CD4-positive, alpha-beta T cell treated with Interferon gamma for 1 hour (primary cell): ENCODE data around the gene ELOA2.
"Not testable (repeated sequence)": the region's sequence is repeated elsewhere in the genome, so short reads cannot be mapped to it uniquely, and the experiment has no call there.

Experiments used
- DNase-seq: peaks from one replicate; pipeline ENCODE4 v3.0.0-alpha.2; 2020

Gene ELOA2

GRCh38 chr18:47020757-47021156 lies 14.7 kb downstream of the ELOA2 start:
- not testable (repeated sequence) for DNase-seq

DNA sequence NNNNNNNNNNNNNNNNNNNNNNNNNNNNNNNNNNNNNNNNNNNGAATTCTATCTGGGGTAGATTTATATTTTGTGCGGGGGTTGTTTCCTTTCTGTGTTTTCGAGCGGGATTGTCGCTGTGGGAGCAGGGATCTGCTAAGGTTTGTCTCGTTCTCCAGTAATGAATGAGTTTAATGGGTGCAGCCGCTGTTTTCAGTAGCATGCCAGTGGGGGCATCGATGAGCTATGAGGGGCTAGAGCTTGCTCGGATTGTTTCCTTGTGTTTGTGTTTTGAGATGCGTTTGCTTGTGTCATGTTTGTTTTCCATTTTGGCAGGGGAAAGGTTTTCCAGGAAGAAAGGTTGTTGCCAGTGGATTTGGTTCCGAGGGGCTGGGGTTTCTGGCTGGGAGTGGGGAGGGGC lies 15.6 kb downstream of the ELOA2 start:
- not testable (repeated sequence) for DNase-seq
